GM12874 (cell line): Measurements from ENCODE around the gene DBNL.

Experiments used
- CTCF ChIP-seq: IDR thresholded peaks from 2 replicates; pipeline ENCODE4 v1.5.1; 2011; ENCODE audit warnings: low read depth, mild to moderate bottlenecking, control low read depth, low read length, moderate library complexity; ENCODE audit not compliant: insufficient read depth

The DBNL gene

GRCh38 chr7:44077061-44077460 is 32.6 kb downstream of the DBNL start:
- TF ChIP-seq CTCF, result no peak

- TF ChIP-seq CTCF, result no peak
Measured at GRCh38 chr7:44077681-44078091, 33.2 kb downstream of the DBNL start.

- TF ChIP-seq CTCF, result no peak
Measured at GRCh38 chr7:44078521-44078920, 34.0 kb downstream of the DBNL start.

- no peak for TF ChIP-seq CTCF
Measured at GRCh38 chr7:44079331-44080021, 35.0 kb downstream of the DBNL start.

GRCh38 chr7:44080118-44080517 is 35.6 kb downstream of the DBNL start:
- no peak for TF ChIP-seq CTCF

- TF ChIP-seq CTCF, result no peak
Measured at GRCh38 chr7:44080686-44081265, 36.3 kb downstream of the DBNL start.

- no peak for TF ChIP-seq CTCF
Measured at GRCh38 chr7:44081266-44081748, 36.8 kb downstream of the DBNL start.
